Left renal cortex interstitium (tissue), 4 donors: ENCODE data around the gene SMO. TPM values are rescaled to one million over a fixed set of nuclear protein-coding genes. Genes with fewer than 3 reads are reported as not detected.

Source experiments
- DNase-seq, 4 donors: peaks; one replicate each; pipeline ENCODE4 v3.0.0-alpha.2; 2013; ENCODE audit warnings: low read depth in 4 of 4, low spot score in 2 of 4, missing footprints in 1 of 4
- polyA plus RNA-seq, 4 donors: library from polyadenylated mRNA; unstranded; fragments of 120-200 nt; gene quantifications; one replicate each; pipeline ENCODE4 v1.2.1, GENCODE V29; 2013; ENCODE audit not compliant: insufficient read length in 4 of 4

Gene SMO
- polyA plus RNA-seq, result 100 to 1,000 TPM; 108 to 125 (median 114) TPM

GRCh38 chr7:129188372-129188891, at the start of gene SMO:
TSS of gene SMO (plus strand) at chr7:129188633. CDS start at chr7:129189152, 519 bp downstream.
- DNase-seq, result peak in 3 of 4 donors; percentile 73 to 86 (median 84)

GRCh38 chr7:129143724-129144094, 44.7 kb upstream of the SMO start:
- no peak for DNase-seq

DNA sequence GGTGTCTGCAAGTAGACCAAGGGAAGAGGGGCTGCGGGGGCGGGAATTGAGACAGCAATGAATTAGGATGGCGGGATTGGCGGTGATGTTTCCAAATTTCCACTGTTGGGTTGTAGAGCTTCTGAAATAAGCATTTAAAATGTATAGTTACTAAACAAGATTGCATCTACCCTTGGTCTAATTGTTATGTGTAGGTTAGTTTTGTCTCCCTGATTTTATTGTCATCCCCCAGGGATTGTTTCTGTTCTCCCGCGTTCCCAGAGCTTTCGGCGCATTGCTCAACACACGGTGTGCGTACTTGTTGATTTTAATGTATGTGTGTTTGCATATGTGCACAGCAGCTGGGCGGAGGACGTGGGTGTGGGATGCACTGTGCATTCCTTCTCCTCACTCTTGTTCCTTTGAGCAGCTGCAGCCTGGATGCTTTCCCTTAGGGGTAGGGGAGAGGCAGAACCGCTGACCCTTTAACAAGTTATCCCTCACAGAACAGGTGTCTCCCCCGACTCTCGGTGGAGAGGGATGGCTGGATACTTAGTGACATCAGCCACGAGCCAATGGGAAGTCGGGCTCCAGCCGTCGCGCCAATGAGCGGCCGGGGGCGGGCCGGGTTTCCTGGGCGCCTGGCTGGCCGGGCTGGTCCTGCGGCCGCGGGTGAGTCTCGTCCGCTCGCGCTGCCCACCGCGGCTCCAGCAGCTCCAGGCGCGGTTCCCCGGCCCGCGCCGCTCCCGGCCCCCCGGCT, 44.2 kb upstream of the SMO start, which contains the start of gene TSPAN33:
TSS of gene TSPAN33 (plus strand) at position 613 of the 739 bp plus-strand sequence. CDS start 274 bp downstream, outside the sequence.
- peak; percentile 42 to 73 (median 56) for DNase-seq

DNA sequence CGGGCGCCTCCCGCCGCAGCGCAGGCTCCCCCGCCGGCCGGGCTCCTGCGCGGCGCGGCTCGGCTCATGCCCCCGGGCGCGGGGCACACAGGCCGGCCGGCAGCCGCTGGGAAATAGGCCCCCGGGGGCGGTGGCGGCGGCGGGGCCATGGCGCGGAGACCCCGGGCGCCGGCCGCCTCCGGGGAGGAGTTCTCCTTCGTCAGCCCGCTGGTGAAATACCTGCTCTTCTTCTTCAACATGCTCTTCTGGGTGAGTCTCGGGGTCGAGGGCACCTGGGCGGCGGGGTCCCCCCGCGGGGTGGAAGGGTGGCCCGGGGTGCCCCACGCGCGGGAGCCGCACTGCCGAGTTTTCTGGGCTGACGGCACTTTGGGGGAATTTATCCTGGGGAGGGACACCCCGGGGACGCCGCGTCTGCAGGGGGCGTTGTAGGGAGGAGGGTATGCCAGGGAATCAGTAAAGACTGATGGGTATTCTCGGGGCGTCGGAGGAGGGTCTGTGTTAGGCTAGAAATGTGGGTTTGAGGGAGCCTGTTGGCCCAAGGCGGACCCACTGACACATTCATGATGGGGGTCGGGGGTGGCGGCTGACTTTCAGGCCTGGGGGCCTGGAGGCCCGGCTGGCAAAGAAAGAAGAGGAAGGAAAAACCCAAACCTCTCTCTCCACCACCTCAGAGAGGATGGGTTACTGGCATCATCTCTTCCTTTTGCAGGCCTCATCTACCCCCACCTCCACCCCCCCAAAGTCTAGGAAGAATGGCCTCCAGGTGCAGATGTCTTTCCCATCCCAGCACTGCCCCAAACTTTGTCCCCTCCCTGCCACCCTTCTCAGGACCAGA, 43.4 kb upstream of the SMO start:
- DNase-seq, result no peak

GRCh38 chr7:129146237-129146979, 42.0 kb upstream of the SMO start:
- no peak for DNase-seq

DNA sequence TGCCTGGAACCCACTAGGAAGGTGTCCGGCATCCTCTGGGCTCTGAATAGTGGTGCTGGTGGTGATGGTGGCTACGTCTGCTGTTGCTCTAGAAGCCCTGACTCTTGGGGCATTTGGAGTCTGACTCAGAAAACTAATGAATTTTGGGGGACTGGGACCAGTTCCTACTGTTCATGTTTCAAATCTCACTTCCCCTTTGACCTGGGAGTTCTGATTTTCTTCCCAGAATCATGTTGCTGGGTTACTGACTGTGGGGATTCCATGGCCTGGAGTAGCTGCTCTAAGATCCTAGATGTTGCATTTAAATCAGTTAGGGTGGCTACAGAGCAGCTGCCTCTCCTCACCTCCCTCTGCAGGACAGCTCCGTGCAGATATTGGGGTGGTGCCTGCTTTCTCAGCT, 40.7 kb upstream of the SMO start:
- no peak for DNase-seq

- no peak for DNase-seq
These were observed 38.9 kb upstream of the SMO start for GRCh38 chr7:129149511-129149910.

GRCh38 chr7:129150199-129150996, 38.0 kb upstream of the SMO start:
- no peak for DNase-seq

- no peak for DNase-seq
These were observed 30.8 kb upstream of the SMO start for GRCh38 chr7:129157651-129158050.

- no peak for DNase-seq
These were observed 28.9 kb upstream of the SMO start for GRCh38 chr7:129159539-129159938.

- DNase-seq, result no peak
These were observed 28.1 kb upstream of the SMO start for GRCh38 chr7:129160161-129160905.

- no peak for DNase-seq
These were observed 26.8 kb upstream of the SMO start for GRCh38 chr7:129161524-129162225.

- no peak for DNase-seq
These were observed 25.7 kb upstream of the SMO start for GRCh38 chr7:129162732-129163131.

DNA sequence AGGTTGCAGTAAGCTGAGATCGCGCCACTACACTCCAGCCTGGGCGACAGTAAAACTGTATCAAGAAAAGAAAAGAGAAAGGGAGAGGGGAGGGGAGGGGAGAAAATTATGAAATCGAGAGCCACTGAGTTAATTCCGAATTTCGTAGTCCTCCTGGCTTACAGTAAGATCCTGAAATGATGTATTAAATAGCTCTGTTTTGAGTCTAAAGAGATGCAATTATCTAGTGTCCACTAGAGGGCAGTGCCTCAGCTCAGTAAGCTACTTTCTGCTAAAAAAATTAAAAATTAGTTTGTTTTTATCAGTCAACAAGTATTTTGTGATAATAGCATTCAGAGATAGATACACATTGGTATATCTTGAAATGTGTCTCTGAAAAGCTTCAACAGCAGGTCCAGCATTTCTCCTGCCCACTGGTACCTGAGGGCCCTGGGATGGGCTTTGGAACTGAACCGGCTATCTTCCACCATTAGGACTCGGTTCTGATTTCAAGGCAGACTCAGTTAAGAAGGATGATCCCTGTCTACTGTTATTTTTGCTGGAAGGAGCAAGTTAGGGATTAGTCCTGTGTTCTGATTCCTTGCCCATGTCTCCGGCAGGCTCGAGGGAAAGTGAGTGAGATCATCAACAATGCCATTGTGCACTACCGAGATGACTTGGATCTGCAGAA, 24.4 kb upstream of the SMO start:
- peak in 1 of 4 donors; percentile 32 for DNase-seq

DNA sequence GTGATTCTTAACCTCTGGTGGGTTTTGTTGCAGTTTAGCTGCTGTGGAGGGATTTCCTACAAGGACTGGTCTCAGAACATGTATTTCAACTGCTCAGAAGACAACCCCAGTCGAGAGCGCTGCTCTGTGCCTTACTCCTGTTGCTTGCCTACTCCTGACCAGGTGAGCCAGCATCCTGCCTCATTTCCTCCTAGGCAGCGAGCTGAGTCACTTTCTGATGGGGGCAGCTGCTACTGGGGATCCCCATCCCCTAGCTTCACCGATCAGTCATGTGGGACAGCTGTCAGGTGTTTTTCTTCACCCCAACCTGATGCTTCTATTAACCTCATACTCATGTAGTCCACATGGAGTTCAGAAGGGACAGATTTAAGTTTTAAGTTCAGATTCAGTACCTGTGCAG, 21.7 kb upstream of the SMO start:
- DNase-seq, result no peak

GRCh38 chr7:129167817-129168216, 20.6 kb upstream of the SMO start:
- DNase-seq, result no peak

DNA sequence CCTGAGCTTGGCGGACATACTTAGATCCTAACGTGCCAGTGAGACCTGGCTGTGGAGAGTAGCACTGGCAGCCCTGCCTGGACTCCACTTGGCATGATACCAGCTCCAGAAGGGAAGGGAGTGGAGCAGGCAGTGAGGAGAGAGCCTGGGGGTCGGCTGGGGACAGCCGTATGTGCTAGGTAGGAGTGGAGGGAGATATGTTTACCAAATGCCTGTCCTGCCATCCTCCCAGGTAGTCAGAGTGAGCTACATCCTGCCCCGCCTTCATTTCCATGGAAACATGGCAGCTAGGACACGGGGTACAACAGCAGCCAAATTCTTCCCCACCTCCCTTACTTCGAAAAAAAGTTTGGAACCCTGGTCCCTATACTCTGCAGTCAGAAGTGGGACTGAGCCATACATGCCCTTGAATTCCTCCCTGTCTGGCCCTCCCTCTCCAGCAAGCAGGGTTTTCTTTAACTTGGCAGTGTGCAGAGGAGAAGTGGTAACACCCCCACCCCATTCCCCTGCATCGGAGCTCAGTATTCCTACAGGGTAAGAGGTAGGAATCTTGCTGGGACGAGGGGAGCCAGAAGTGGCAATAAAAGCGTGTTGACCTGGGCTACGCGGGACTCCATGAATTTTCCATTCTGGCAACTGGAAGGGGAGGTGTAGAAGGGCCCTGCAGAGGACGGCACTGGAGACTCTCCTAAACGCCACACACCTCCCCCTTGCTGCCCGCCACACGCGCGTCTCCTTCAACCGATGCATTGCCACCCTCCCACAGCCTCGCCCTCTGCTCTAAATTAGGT, 20.0 kb upstream of the SMO start:
- no peak for DNase-seq
